Subcutaneous adipose tissue (tissue), 4 donors: Measurements from ENCODE around the gene MYO19. TPM values are rescaled to one million over a fixed set of nuclear protein-coding genes. Genes with fewer than 3 reads are reported as not detected.

Experiments used
- total RNA-seq, 4 donors: library from RNA; depleted of rRNA; stranded (reverse); fragments of >200 nt; gene quantifications; one replicate each; pipeline ENCODE4 v1.1.0, GENCODE V29; 2016
- TF ChIP-seq, protein P1 (sequence below): fragments of 450-650 bp; IDR thresholded peaks from one replicate; pipeline ENCODE4 v1.5.1; 2016; ENCODE audit warnings: low read depth, mild to moderate bottlenecking, control low read depth, antibody characterized with exemption, moderate library complexity

The MYO19 gene
- total RNA-seq, 4 donors from 2014 or later: 33.3 to 76.1 (median 48.1) TPM

DNA sequence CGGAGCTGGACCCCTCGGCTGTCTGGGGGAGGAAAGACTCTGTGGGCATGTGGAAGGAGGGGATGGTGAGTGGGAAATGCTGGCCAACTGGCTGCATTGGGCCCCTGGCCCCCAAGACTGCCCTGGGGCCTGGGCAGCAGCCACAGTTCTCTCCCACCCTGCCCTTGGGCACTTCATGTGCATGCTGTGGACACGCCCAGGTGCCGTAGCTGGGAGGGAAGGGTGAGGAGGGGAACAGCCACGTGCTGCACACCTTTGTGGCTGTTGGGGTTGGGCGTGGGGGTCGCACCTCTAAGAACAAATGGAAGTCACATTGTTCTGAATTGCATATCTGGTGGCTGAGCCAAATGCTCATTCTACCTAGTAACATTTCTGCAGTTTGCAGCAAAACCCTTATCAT, 60.1 kb downstream of the MYO19 start:
- TF ChIP-seq, protein P1, sequence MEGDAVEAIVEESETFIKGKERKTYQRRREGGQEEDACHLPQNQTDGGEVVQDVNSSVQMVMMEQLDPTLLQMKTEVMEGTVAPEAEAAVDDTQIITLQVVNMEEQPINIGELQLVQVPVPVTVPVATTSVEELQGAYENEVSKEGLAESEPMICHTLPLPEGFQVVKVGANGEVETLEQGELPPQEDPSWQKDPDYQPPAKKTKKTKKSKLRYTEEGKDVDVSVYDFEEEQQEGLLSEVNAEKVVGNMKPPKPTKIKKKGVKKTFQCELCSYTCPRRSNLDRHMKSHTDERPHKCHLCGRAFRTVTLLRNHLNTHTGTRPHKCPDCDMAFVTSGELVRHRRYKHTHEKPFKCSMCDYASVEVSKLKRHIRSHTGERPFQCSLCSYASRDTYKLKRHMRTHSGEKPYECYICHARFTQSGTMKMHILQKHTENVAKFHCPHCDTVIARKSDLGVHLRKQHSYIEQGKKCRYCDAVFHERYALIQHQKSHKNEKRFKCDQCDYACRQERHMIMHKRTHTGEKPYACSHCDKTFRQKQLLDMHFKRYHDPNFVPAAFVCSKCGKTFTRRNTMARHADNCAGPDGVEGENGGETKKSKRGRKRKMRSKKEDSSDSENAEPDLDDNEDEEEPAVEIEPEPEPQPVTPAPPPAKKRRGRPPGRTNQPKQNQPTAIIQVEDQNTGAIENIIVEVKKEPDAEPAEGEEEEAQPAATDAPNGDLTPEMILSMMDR: no peak

DNA sequence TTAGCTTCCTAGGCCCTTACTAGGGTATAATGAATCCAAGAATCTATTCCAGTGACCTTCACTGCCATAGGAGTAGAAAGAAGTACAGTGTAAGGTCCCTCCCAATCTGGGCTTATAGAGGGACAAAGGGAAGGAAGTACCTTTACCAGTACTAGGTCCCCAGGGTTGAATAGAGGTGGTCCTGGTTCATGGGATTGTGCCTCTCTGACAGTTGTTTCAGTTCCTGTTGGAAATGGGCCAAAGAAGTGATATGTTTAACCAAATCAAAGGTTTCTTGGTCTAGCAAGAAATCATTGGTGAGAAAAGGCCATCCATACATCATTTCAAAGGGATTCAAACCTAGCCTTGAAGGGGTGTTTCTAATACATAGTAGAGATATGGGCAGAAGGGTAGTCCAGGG, 64.2 kb downstream of the MYO19 start:
- TF ChIP-seq, protein P1: no peak

DNA sequence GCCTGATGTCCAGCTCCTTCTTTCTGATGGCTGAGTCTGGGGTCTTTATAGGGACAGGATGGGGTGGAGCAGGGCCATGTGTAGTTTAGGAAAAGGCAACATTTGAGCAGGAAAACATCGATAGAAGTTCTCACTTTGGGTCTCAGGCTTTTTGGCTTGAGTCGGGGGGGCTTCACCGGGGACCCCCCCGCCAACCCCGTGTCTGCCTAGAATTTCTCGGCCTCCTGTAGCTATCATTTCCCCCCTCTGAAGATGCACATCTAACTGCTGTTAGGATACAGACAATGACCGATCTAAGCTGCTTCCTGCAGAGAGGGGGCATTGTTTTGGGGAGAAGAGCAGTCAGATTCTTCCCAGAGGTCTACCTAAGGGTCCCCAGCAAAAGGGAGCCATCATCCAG, 64.9 kb downstream of the MYO19 start:
- TF ChIP-seq, protein P1: no peak

DNA sequence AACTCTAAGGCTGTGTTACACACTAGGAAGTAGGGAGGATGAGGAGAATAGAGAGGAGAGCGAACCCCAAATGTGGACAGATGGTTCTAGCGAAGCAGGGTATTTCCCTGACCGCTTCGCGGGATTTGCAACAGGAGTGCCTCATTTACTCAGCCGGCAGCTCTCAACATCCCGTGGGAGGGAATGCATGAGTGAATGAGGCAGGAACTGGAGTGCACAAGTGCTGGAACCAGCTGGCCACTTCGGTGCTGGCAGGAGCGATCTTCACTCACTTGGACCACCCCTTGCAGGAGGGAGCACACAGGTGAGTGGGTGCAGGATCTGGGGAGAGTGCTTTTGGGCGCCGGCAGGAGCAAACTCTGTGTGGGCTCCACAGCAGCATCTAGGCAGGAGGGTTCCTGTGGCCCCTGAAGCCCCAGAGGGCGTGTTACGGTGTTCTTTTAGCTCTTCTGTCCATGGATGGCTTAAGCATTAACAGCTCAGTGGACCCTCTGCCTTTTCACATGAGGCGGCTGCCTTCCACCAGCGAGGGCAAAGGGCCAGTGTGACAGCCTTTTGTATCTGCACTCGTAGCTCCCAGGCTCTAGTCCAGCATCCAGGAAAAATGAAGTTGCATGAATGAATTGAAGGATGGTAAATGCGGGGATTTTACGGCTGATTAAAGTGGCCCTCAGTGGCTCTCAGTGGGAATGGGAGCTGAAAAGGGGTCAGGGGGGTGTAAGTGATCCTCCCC, 65.6 kb downstream of the MYO19 start:
- TF ChIP-seq, protein P1: no peak

DNA sequence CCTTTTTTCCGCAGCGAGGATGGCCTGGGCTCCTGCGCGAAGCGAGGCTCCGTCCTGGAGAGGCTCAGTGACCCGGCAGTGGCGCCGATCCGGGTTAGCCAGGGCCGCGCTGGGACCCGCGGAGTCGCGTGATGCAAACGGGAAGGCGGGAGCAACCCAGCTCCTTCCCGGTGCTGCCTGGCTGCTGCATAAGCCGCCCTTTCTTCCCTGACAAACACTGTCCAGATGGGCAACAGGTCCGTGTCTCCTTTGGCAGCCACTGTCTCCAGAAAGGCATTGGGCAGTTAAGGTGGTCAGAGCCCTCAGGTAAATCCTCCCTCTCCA, 69.9 kb downstream of the MYO19 start:
- TF ChIP-seq, protein P1: no peak

DNA sequence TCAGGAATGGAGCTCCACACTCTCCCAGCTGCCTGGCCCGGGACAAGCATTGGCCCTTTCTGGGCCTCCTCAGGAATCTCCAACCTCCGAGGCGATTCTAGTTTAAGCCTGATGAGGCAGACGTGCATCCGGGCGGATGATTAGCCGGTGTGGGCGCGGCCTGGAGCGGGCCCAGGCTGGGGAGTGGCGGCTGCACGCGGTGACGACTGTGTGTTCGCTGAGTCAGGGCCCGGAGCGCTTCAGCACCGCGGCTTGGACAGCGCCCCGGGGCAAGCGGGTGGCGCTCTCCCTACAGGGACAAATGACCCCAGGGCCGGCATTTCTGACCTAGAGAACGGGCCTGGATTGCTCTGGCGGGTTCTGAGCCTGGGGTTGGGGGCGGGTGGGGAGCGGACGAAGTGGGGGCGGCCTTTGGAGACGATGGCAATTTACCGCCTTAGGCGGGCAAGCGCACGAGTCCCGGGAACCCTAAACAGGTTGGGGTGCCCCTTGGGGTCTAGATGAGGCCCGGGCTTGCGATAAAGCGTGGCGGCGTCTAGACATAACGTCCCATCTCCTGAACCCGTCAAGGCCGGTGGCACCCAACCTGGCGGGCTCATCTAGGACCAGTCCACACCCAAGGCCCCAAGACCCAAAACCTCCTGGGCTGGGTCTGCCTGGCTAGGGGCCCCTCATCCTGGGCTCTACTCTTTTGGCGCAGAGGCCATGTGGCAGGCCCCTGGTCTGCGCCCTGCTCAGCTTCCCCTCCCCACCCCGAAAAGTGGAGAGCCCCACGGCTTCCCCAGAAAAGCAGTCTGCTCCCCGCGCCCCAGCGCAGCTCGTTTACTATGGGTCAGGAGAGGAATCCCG, 70.5 kb downstream of the MYO19 start:
- TF ChIP-seq, protein P1: no peak

DNA sequence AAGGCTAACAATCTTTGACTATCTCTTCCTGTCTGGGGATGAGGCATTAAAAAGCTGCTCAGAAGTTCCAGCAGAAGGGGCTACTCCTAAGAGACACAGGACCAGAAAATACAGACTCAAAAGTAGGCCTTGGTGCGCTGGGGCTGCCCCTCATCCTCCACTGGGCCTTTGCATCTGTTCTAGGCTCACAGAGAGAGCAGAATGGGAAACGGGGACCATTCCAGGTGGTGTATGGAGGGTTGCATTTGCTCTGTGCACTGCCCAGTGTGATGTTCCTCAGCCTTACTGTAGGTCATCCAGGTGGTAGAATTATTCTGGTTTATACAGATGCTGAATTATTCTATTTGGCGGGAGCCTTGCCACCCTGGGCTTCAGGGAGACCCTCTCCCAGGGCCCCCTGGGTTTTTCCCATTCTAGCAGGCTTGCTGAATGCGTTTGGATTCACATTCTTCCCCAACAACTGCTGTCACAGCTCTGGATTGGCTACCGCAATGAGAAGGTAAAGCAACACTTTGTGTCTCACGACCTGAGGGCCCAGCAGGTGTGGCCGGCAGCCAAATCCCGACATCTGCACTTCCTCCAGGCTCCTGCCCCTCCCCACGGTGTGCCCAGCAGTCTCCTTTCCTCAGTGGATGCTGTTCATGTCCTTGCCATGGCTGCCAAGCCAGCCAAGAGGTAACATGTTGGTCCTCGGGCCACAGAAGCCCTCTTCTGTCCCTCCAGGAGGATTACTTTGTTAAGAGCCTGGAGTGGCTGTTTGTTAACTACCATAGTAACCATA, 73.1 kb downstream of the MYO19 start:
- TF ChIP-seq, protein P1: no peak
